ENCODE measurements around the gene PDE6H.

GRCh38 chr12:14931791-14932560 lies 40.9 kb upstream of the PDE6H start:
- TF ChIP-seq ZNF70 (CRISPR knock-in tag; IDR thresholded peaks at IDR 0.05), result no peak
- TF ChIP-seq ESRRG (CRISPR knock-in tag; IDR thresholded peaks at IDR 0.05), result no peak
